ENCODE data around the gene AMOTL2.

AMOTL2 gene

GRCh38 chr3:134397755-134398154 is 23.5 kb upstream of the AMOTL2 start:
- no peak overlapping the region for H3K4me3 ChIP-seq (ENCODE audit: low read length)
- no peaks in the 10 kb centered on the region for H4K20me1 ChIP-seq (ENCODE audit: insufficient read depth, low read length)
- 0 out of 2 replicates have a peak, but pooled peaks cover 7% of the 10 kb centered on the region for H3K9me3 ChIP-seq (ENCODE audit: insufficient read depth, low read length)
- H3K79me2 ChIP-seq (ENCODE audit: low read length) = no peaks in the 10 kb centered on the region
- no peak overlapping the region for H3K4me2 ChIP-seq (ENCODE audit: low read length)
- H3K9ac ChIP-seq (ENCODE audit: low read length) = no peak overlapping the region
- H3K4me1 ChIP-seq (ENCODE audit: low read length) = no peaks in the 10 kb centered on the region
- TF ChIP-seq EZH2phosphoT487 (IDR thresholded peaks at IDR 0.05; ENCODE audit: low read depth) (no peak), CTCF (IDR thresholded peaks at IDR 0.05; ENCODE audit: low read depth, low read length) (no peak)
- peaks cover 39% of the 10 kb centered on the region for H3K27me3 ChIP-seq (ENCODE audit: low read depth, low read length)
- no peak overlapping the region for H3K27ac ChIP-seq (ENCODE audit: low read length)
- H3K36me3 ChIP-seq (replicated peaks; ENCODE audit: low read depth, low read length) = no peaks in the 10 kb centered on the region
- H2AFZ ChIP-seq (ENCODE audit: low read depth, low read length) = no peak overlapping the region

- Histone ChIP-seq H4K20me1 (ENCODE audit: insufficient read depth, low read length) (no peaks in the 10 kb centered on the region), H3K9ac (ENCODE audit: low read length) (no peak overlapping the region), H3K9me3 (ENCODE audit: insufficient read depth, low read length) (no peaks in the 10 kb centered on the region), H3K4me1 (ENCODE audit: low read length) (no peaks in the 10 kb centered on the region), H3K79me2 (ENCODE audit: low read length) (no peaks in the 10 kb centered on the region), H3K4me3 (ENCODE audit: low read length) (no peak overlapping the region), H3K4me2 (ENCODE audit: low read length) (no peak overlapping the region), H3K36me3 (replicated peaks; ENCODE audit: low read depth, low read length) (no peaks in the 10 kb centered on the region), H3K27ac (ENCODE audit: low read length) (no peak overlapping the region), H3K27me3 (ENCODE audit: low read depth, low read length) (peaks cover 39% of the 10 kb centered on the region), H2AFZ (ENCODE audit: low read depth, low read length) (no peak overlapping the region)
- no peak for TF ChIP-seq CTCF (IDR thresholded peaks at IDR 0.05; ENCODE audit: low read depth, low read length)
- TF ChIP-seq EZH2phosphoT487 (IDR thresholded peaks at IDR 0.05; ENCODE audit: low read depth) = no peak
Measured at GRCh38 chr3:134395103-134395502, 20.9 kb upstream of the AMOTL2 start.

- no peak overlapping the region for H3K9ac ChIP-seq (ENCODE audit: low read length)
- TF ChIP-seq CTCF (IDR thresholded peaks at IDR 0.05; ENCODE audit: low read depth, low read length) (no peak), EZH2phosphoT487 (IDR thresholded peaks at IDR 0.05; ENCODE audit: low read depth) (no peak)
- H3K36me3 ChIP-seq (replicated peaks; ENCODE audit: low read depth, low read length) = no peaks in the 10 kb centered on the region
Measured at GRCh38 chr3:134394380-134394779, 20.1 kb upstream of the AMOTL2 start.

GRCh38 chr3:134393074-134393473 is 18.8 kb upstream of the AMOTL2 start:
- peaks cover 30% of the 10 kb centered on the region for H3K27me3 ChIP-seq (ENCODE audit: low read depth, low read length)
- H3K27ac ChIP-seq (ENCODE audit: low read length) = no peak overlapping the region
- TF ChIP-seq EZH2phosphoT487 (IDR thresholded peaks at IDR 0.05; ENCODE audit: low read depth) (no peak), CTCF (IDR thresholded peaks at IDR 0.05; ENCODE audit: low read depth, low read length) (no peak)
- H3K4me2 ChIP-seq (ENCODE audit: low read length) = no peak overlapping the region
- no peaks in the 10 kb centered on the region; the same call in 1 of the 2 replicates for H3K9me3 ChIP-seq (ENCODE audit: insufficient read depth, low read length)
- no peak overlapping the region for H2AFZ ChIP-seq (ENCODE audit: low read depth, low read length)
- H3K4me1 ChIP-seq (ENCODE audit: low read length) = peaks cover 12% of the 10 kb centered on the region
- no peak overlapping the region for H3K9ac ChIP-seq (ENCODE audit: low read length)
- H4K20me1 ChIP-seq (ENCODE audit: insufficient read depth, low read length) = no peaks in the 10 kb centered on the region
- no peaks in the 10 kb centered on the region for H3K36me3 ChIP-seq (replicated peaks; ENCODE audit: low read depth, low read length)
- H3K79me2 ChIP-seq (ENCODE audit: low read length) = no peaks in the 10 kb centered on the region
- H3K4me3 ChIP-seq (ENCODE audit: low read length) = no peak overlapping the region

More at GRCh38 chr3:134394380-134394779, 20.1 kb upstream of the AMOTL2 start:
- H3K9me3 ChIP-seq (ENCODE audit: insufficient read depth, low read length) = no peaks in the 10 kb centered on the region; the same call in 1 of the 2 replicates
- H3K79me2 ChIP-seq (ENCODE audit: low read length) = no peaks in the 10 kb centered on the region
- H3K4me1 ChIP-seq (ENCODE audit: low read length) = no peaks in the 10 kb centered on the region
- H3K27ac ChIP-seq (ENCODE audit: low read length) = no peak overlapping the region
- no peaks in the 10 kb centered on the region for H4K20me1 ChIP-seq (ENCODE audit: insufficient read depth, low read length)
- H2AFZ ChIP-seq (ENCODE audit: low read depth, low read length) = no peak overlapping the region
- H3K4me3 ChIP-seq (ENCODE audit: low read length) = no peak overlapping the region
- peaks cover 35% of the 10 kb centered on the region for H3K27me3 ChIP-seq (ENCODE audit: low read depth, low read length)
- no peak overlapping the region for H3K4me2 ChIP-seq (ENCODE audit: low read length)

Measured in OCI-LY3 (cell line).